ENCODE data around the gene BNC2.
"Not testable (repeated sequence)": the region's sequence is repeated elsewhere in the genome, so short reads cannot be mapped to it uniquely, and the experiment has no call there.

Gene BNC2

GRCh38 chr9:16442622-16443021 is 427.8 kb downstream of the BNC2 start:
- no peak for ATAC-seq

GRCh38 chr9:16441791-16442190 is 428.7 kb downstream of the BNC2 start:
- ATAC-seq, result no peak

GRCh38 chr9:16438831-16439230 is 431.6 kb downstream of the BNC2 start:
- ATAC-seq, result not testable (repeated sequence)

- ATAC-seq, result no peak
Observed at GRCh38 chr9:16436545-16436944, 433.9 kb downstream of the BNC2 start.

- ATAC-seq, result no peak
Observed at GRCh38 chr9:16434526-16434925, 435.9 kb downstream of the BNC2 start.

GRCh38 chr9:16433494-16433893 is 437.0 kb downstream of the BNC2 start:
- ATAC-seq, result no peak

DNA sequence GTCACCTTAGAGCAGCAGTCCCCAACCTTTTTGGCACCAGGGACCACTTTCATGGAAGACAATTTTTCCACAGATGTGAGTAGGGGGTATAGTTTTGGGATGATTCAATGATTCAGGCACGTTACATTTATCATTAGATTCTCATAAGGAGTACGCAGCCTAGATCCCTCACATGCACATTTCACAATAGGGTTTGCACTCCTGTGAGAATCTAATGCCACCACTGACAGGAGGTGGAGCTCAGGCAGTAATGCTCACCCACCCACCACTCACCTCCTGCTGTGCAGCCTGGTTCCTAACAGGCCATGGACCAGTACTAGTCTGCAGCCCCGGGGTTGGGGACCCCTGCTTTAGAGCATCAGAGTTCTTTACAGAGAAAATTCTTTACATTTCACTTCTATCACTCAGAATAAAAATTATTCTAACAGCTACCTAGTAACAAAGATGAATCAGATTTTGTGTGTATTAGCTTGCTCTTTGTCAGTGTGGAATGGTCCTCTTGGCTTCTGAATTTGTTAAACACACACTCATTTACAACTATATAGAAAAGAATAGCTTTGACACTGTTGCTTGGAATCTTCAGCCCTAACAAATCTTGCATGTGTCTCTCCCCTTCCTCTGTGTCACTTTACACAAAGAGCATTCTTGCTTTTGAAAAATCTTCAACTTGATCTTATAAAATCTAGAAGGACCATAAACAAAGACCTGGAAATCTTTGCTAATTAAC is 438.6 kb downstream of the BNC2 start:
- ATAC-seq, result no peak

DNA sequence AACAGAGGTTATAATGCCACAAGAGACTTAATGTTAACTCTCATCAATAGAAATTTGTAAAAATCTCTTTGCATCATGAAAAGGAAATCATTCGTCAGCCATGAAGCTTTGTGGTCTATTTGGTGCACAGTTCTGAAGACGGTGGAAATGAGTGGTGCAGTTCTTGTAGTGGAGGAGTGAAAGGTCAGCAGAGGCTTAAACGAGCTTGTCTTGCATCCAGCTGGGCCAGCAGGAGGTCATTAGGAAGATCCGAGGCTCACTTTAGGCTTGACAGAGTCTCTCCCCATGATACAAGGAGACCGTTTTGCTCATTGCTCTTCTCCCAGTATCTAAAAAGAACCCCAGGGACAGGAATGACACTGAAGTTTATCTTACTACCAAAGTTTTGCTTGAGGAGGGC is 440.8 kb downstream of the BNC2 start:
- no peak for ATAC-seq

- ATAC-seq, result no peak
Observed at GRCh38 chr9:16427873-16428427, 442.5 kb downstream of the BNC2 start.

DNA sequence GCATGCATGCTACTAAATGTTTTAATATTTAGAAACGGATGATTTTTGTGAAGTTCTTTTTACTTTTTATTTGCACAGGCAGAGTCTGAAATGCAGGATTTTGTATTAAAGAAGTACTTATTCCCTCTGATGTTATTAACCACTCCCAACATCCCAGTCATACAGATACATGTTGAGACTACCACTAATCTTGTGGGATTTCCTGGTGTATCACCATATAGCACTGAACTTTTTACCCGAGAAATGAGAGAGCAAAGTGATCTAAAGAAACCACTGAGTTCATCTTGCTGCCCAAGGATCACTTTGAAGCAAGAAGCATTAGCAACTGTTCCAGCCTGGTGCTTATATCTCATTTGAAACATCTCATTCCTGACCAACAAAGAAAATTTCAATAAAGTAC is 443.8 kb downstream of the BNC2 start:
- no peak for ATAC-seq

DNA sequence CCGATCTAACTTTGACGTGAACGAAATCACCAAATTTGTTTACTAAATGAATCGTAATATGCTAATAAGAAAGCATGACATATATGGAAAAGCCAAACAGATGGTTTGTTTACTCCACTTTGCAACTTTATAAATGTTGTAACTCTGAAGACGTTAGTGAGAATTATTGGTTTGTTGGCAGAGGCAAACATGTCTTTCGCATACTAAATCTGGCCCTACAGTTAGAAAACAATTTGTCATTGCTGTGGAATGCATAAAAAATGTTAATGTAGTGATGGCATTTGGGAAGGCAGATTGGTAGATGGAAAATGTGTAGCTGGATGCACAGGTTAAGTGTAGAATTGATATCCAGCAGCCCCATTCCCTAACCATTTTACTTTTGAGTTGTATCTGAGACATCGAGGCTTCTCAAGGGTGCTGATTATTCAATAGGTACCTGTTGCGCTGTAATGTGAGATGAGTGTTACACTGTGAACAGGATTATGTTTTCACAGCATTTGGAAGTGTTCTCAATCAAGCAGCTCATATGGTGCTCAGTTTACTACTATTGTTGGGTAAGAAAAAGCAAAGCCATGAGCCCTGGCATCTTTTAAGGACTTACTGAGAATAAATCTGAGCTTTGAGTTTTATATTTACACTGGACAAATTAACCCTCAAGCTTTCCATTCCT is 444.8 kb downstream of the BNC2 start:
- ATAC-seq, result no peak

- ATAC-seq, result no peak
Observed at GRCh38 chr9:16422114-16422513, 448.4 kb downstream of the BNC2 start.

GRCh38 chr9:16421532-16421931 is 448.9 kb downstream of the BNC2 start:
- ATAC-seq, result no peak

DNA sequence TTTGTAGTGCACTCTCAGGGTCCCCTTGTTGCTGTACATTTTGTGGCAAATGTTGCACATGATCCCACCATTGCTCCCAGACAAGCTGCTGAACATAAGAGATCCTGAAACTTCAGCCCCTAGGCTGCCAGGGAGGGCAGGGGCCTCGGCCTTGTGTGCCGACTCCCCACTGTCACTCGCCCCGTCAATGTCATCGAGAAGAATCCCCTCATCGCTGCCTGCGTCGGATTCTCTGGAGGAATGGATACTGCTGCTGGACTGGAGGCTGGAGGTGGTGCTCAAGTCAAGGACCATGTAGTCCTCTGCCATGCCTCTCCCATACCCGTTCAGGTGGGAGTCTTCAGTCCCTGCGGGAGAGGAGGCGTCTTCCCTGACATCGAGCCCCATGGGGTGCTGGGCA is 451.3 kb downstream of the BNC2 start:
- ATAC-seq, result no peak

DNA sequence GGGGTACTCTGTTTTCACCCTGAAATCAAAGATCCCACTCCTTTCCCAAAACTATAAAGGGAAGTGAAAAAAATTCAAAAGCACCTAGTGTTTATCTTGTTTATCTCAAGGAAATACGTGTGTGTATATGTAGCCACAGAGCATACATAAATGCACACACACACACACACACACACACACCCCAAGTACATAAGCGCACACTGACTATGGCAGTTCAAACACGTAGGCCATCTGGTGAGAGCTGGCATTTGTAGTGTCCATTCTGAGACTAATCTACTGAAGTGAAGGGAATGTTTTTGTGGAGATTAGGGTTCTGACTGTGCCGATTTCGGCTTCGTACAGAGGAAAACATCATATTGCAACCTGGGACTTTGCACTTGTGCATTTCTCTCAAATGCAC is 451.7 kb downstream of the BNC2 start:
- no peak for ATAC-seq

DNA sequence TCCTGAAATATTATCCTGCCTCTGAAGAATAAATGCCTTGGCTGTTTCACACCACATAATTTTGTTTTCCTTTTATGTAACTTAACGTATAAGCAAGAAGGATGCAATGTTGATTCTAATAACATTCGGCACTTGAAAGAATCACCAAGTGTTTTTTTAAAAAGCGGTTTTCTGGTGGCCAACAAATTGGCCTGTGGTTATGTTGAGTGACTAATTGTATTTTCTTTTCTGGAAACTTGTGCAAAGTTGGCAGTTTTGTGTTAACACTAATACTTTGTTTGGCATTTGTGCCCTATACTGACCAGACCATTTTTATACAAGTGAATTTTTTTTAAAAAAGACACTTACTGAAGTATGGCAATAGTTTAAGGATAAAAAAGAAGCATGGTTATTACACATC is 452.7 kb downstream of the BNC2 start:
- no peak for ATAC-seq

DNA sequence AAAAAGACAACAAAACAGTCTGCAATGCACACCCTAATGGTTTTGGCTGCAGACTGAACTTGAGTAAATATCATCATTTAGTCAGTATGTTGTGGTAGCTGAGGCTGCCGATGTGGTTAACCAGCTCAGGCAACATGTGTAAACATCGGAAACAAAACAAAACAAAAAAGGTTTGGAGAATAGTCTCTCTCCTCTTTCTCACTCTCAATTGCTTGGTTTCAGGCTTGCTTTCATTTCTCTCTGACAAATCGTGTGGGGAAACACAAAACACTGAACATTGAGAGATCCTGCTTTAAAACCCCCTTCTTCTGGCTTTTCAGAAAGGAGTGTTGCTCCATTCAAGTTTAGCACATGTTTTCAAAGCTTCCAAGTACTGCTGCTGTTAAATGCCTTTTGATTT is 453.3 kb downstream of the BNC2 start:
- no peak for ATAC-seq

GRCh38 chr9:16414451-16414850 is 456.0 kb downstream of the BNC2 start:
- ATAC-seq, result no peak

- no peak for ATAC-seq
Observed at GRCh38 chr9:16413509-16414016, 456.9 kb downstream of the BNC2 start.

DNA sequence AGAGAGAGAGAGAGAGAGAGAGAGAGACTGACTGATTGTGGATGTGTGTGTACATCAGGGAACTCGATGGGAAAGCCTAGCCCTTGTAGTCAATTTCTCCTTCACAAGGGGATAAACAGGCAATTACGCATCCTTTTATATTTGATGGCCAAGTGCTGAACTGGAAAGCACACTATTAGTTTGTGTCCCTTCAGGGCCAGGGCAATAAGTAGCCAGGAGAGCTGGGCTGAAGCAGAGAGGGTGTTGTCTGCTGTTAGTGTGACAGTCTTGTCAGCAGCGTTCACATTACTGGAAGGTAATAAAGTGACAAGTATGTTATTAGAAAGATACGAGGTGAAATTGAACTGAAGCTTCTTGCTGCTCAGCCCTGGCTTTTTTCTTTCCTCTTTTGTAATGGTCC is 457.7 kb downstream of the BNC2 start:
- ATAC-seq, result no peak

DNA sequence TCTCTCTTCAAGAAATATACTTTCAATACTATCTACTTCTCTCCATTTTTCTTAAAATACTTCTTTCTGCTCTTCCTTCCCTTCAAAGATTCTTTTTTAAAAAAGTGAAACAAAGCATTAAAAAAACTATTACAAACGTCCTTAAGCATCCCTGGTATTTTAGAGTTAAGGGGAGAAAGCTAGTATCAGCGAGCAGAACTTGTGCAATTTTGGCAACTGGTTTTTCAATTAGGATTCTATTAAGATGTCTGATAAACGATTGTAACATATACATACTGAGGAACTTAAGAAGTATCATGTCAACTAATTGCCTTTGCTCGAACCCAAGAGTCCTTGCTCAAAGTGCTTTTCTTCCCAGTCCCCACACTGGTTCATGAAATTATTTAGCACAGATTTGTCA is 459.2 kb downstream of the BNC2 start:
- ATAC-seq, result no peak

DNA sequence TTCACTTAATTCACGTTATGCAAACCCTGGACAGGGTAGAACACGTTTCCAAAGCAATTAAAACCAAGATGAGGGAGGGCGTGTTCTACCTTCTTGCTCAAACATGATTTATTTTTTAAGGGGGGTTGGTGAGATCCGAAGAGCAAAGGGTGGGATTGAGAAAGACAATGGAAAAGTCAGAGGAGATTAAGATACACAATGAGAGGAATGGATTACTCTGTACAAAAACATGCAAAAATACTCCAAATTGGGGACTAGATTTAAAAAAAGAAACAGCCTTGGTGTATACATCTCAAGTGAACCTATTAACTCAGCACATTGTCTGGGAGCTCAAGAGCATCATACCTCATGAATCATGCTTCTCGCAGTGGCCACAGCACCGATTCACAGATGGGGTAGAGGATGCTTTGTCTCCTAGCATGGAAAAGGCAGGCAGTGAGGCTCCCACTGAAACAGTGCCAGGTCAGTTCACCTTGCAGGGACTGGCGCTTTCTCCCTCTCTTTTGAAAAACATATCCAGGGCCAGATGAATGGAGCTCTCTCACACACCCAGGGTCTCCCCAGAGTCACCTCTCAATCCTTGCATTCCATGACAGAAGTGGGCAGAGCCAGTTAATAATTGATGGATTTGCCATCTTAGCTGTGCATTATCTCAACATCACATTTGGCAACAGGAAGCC is 459.7 kb downstream of the BNC2 start:
- no peak for ATAC-seq

DNA sequence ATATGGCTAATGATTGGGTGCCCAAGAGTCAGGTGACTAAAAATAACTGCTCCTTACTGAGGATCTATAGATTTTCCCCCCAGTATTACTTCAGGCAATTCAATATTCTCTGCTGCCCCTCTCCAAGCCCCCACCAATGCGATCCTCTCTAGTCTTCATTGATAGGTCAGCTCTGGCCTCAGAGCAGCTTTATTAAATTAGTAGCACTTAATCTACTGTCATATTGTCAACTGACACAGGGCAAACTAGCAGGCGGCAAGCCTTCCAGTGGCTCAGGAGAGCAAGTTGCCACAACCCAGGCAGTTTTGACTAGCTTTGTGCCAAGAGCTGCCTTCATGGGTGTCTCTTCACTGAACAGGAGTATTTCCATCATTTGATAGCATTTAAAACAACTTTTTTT is 462.9 kb downstream of the BNC2 start:
- no peak for ATAC-seq
